ENCODE results near the gene OR2AT4.

Gene OR2AT4

DNA sequence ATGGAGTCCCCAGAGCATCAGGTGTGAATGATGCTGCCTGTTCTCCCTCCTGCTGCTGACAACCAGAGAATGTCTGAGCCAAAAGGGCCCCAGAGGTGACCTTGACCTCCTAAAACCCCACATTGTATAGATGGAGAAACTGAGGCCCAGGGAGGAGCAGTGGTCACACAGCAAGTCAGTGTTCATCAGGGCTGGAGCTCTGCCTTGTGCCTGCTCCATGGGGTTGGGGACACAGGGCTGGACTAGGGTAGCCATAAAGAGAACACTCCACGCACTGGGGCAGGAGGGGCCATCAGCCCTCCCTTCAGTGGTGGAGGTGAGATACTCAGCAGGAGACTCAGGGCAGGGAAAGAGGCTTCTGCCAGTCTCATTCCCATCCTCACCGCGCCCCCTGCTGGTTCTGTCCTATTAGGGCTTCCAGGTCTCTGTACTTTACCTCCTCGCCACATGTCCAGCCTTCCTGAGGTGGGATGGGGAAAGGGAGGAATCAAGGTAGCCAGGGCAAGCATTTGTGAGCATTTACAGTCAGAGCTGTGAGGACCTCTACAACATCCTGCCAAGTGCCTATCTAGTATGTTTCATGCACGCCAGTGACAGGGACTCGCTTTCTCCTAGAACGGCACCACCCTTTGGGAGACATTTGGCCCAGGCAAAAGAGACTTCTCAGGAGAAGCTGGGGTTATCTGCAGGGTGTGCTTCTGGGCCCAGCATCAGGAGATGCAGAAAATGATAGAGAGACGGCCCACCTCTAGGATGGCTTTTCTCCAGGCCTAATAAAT is 64.7 kb downstream of the OR2AT4 start:
- H3K9me3 ChIP-seq (ENCODE audit: severe bottlenecking): no peaks in the 10 kb centered on the region
- DNase-seq (ENCODE audit: low spot score) (no peak), ATAC-seq (ENCODE audit: low read depth) (peak; percentile 58)
- TF ChIP-seq, protein P1, sequence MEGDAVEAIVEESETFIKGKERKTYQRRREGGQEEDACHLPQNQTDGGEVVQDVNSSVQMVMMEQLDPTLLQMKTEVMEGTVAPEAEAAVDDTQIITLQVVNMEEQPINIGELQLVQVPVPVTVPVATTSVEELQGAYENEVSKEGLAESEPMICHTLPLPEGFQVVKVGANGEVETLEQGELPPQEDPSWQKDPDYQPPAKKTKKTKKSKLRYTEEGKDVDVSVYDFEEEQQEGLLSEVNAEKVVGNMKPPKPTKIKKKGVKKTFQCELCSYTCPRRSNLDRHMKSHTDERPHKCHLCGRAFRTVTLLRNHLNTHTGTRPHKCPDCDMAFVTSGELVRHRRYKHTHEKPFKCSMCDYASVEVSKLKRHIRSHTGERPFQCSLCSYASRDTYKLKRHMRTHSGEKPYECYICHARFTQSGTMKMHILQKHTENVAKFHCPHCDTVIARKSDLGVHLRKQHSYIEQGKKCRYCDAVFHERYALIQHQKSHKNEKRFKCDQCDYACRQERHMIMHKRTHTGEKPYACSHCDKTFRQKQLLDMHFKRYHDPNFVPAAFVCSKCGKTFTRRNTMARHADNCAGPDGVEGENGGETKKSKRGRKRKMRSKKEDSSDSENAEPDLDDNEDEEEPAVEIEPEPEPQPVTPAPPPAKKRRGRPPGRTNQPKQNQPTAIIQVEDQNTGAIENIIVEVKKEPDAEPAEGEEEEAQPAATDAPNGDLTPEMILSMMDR (IDR thresholded peaks at IDR 0.05; ENCODE audit: poor library complexity, severe bottlenecking): peak; percentile 71
- H3K27me3 ChIP-seq (ENCODE audit: insufficient read depth, poor library complexity, severe bottlenecking): no peaks in the 10 kb centered on the region
- H3K27ac ChIP-seq (ENCODE audit: poor library complexity, severe bottlenecking): no peak overlapping the region
- H3K4me1 ChIP-seq (ENCODE audit: insufficient read depth, poor library complexity, severe bottlenecking): peaks cover 5% of the 10 kb centered on the region
- no peaks in the 10 kb centered on the region for H3K36me3 ChIP-seq (ENCODE audit: low read depth)
- H3K4me3 ChIP-seq (ENCODE audit: severe bottlenecking): no peak overlapping the region

Measured in RWPE2 (cell line).